CD14-positive monocyte (primary cell): ENCODE results near the gene NCDN. TPM values are rescaled to one million over a fixed set of nuclear protein-coding genes. Genes with fewer than 3 reads are reported as not detected.
A peak's percentile ranks its signal among the peaks of the same experiment; 100 is the strongest.

ENCODE experiments used
- DNase-seq, 3 donors: peaks; one replicate each; pipeline ENCODE4 v3.0.0-alpha.2; 2011 to 2022
- H2AFZ ChIP-seq: 2 replicates; pipeline ENCODE4 v1.6.0; 2012; ENCODE audit warnings: mild to moderate bottlenecking, low read depth, low read length, inconsistent platforms; ENCODE audit not compliant: insufficient read depth, poor library complexity, severe bottlenecking
- H3K27ac ChIP-seq, 2 donors: 1 replicate in 1 of 2; 2 replicates in 1 of 2; pipeline ENCODE4 v1.5.1; 2012 to 2013; ENCODE audit warnings: low read length in 2 of 2, control low read depth in 1 of 2, inconsistent platforms in 1 of 2, low read depth in 1 of 2, mild to moderate bottlenecking in 1 of 2
- H3K27me3 ChIP-seq, 2 donors: one replicate each; pipeline versions ENCODE4 v1.6.0 to v1.6.1; 2011 to 2013; ENCODE audit warnings: low read length in 2 of 2; ENCODE audit not compliant: control insufficient read depth in 2 of 2, insufficient read depth in 2 of 2
- H3K36me3 ChIP-seq, 2 donors: replicated peaks in 1 of 2; 1 replicate in 1 of 2; 2 replicates in 1 of 2; pipeline versions ENCODE4 v1.5.1 to v1.6.1; 2012 to 2013; ENCODE audit warnings: low read length in 2 of 2, control low read depth in 1 of 2, inconsistent platforms in 1 of 2, mild to moderate bottlenecking in 1 of 2; ENCODE audit not compliant: insufficient read depth in 2 of 2, control insufficient read depth in 1 of 2
- H3K4me1 ChIP-seq, 2 donors: 1 replicate in 1 of 2; 2 replicates in 1 of 2; pipeline versions ENCODE4 v1.5.1 to v1.6.1; 2012 to 2013; ENCODE audit warnings: low read length in 2 of 2, control low read depth in 1 of 2, inconsistent platforms in 1 of 2, mild to moderate bottlenecking in 1 of 2, moderate library complexity in 1 of 2; ENCODE audit not compliant: insufficient read depth in 2 of 2, control insufficient read depth in 1 of 2
- H3K4me2 ChIP-seq: replicated peaks from 2 replicates; pipeline ENCODE3; 2012; ENCODE audit warnings: low read length, moderate library complexity, mild to moderate bottlenecking; ENCODE audit not compliant: poor library complexity, severe bottlenecking; ENCODE audit errors: extremely low read depth
- H3K4me3 ChIP-seq, 3 experiments: fragments of 200-600 bp in 1 of 3; sonication (generic) in 1 of 3; replicated peaks in 1 of 3; 1 replicate in 2 of 3; 2 replicates in 1 of 3; pipeline ENCODE4 v1.5.1; 2011 to 2013; ENCODE audit warnings: low read length in 3 of 3, mild to moderate bottlenecking in 3 of 3, control low read depth in 2 of 3, low read depth in 2 of 3, inconsistent platforms in 1 of 3, moderate library complexity in 1 of 3
- H3K79me2 ChIP-seq: 2 replicates; pipeline ENCODE4 v1.6.0; 2012; ENCODE audit warnings: mild to moderate bottlenecking, control low read depth, inconsistent platforms, low read length, moderate library complexity; ENCODE audit not compliant: insufficient read depth
- H3K9ac ChIP-seq: 2 replicates; pipeline ENCODE4 v1.6.0; 2017; ENCODE audit warnings: low read length, mild to moderate bottlenecking; ENCODE audit not compliant: insufficient read depth, poor library complexity, severe bottlenecking
- H3K9me3 ChIP-seq, 2 donors: replicated peaks in 1 of 2; 1 replicate in 1 of 2; 2 replicates in 1 of 2; pipeline versions ENCODE4 v1.5.1 to v1.6.1; 2012 to 2013; ENCODE audit warnings: low read length in 2 of 2, control low read depth in 1 of 2; ENCODE audit not compliant: control insufficient read depth in 1 of 2, insufficient read depth in 1 of 2
- H4K20me1 ChIP-seq: 2 replicates; pipeline ENCODE4 v1.6.0; 2012; ENCODE audit warnings: mild to moderate bottlenecking, low read length, control low read depth, moderate library complexity; ENCODE audit not compliant: insufficient read depth
- H3K27ac Mint-ChIP-seq, 7 donors: one replicate each; pipeline ENCODE4 v1.8.0; 2020; ENCODE audit warnings: mild to moderate bottlenecking in 7 of 7, mixed read lengths in 7 of 7, moderate library complexity in 6 of 7, inconsistent platforms in 2 of 7
- H3K27me3 Mint-ChIP-seq, 3 donors: one replicate each; pipeline ENCODE4 v1.8.0; 2021 to 2022; ENCODE audit warnings: low read depth in 3 of 3, mild to moderate bottlenecking in 3 of 3, mixed read lengths in 3 of 3, moderate library complexity in 3 of 3, inconsistent platforms in 1 of 3
- H3K36me3 Mint-ChIP-seq, 2 donors: one replicate each; pipeline ENCODE4 v1.8.0; 2020; ENCODE audit warnings: mixed read lengths in 2 of 2, inconsistent platforms in 1 of 2, mild to moderate bottlenecking in 1 of 2
- H3K4me1 Mint-ChIP-seq: one replicate; pipeline ENCODE4 v1.8.0; 2020; ENCODE audit warnings: mild to moderate bottlenecking, mixed read lengths
- H3K4me3 Mint-ChIP-seq, 2 donors: one replicate each; pipeline ENCODE4 v1.8.0; 2020; ENCODE audit warnings: mild to moderate bottlenecking in 2 of 2, mixed read lengths in 2 of 2, moderate library complexity in 1 of 2
- H3K9me3 Mint-ChIP-seq, 7 donors: one replicate each; pipeline ENCODE4 v1.8.0; 2020 to 2022; ENCODE audit warnings: mixed read lengths in 7 of 7, mild to moderate bottlenecking in 6 of 7, moderate library complexity in 6 of 7, inconsistent platforms in 2 of 7
- CTCF ChIP-seq: fragments of 200-600 bp; IDR thresholded peaks from one replicate; pipeline ENCODE4 v1.8.0; 2022; ENCODE audit warnings: antibody characterized with exemption, mild to moderate bottlenecking
- WGBS: methylation state at CpG from one replicate; pipeline ENCODE4 v1.1.5; 2013; ENCODE audit warnings: missing lambda C conversion rate; ENCODE audit not compliant: insufficient coverage; 5-methylcytosine and 5-hydroxymethylcytosine counted together
- intact Hi-C, 2 donors: fragments of 100-400 bp; cut with micrococcal nuclease; formaldehyde crosslinking; loops; one replicate each; pipeline versions ENCODE4 v1.15.0 to v1.15.1; 2023
- polyA plus RNA-seq, 3 donors: library from polyadenylated mRNA; depleted of rRNA in 1 of 3; unstranded in 2 of 3; stranded (reverse) in 1 of 3; fragments of 300-500 nt in 2 of 3; fragments of >200 nt in 1 of 3; fragmentation: Illumina TruSeq in 2 of 3; gene quantifications; 1 replicate in 2 of 3; 2 replicates in 1 of 3; pipeline ENCODE4 v1.2.3, GENCODE V29; 2012 to 2021

The NCDN gene
- polyA plus RNA-seq, 3 donors = 5.0 to 7.9 (median 7.0) TPM

DNA sequence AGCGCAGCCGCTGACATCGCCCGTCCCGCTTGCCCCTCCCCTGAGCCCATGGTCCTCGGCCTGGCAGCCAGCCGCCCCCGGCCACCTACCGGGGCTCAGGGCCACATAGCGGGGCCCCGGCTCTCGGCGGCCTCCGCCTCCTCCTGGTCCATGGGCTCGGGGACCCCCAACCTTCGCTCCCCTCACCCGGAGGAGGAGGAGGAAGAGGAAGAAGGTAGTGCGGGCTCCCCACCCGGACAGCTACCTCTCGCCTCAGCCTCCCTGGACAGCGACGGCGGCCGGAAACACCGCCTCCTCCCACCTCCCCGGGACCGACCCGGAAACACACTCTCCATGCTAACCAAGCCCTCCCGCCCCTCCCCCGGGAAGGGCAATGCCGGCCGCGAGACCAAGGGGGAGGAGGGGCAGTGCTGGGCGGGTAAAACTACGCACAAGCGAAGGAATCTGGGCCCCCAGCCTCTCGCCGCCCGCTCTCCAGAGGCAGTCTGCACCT, 435 bp upstream of the NCDN start, which contains the start of gene KIAA0319L:
KIAA0319L (minus strand) TSS at position 286 of the 493 bp plus-strand sequence. CDS start 2,912 bp downstream, outside the sequence.
- no peak for TF ChIP-seq CTCF
- intact Hi-C loops = loop anchor here (5.0 to 10.0 kb wide), 5 partner anchors 105 to 365 kb away; partner anchors contain the start of gene SFPQ (in 2 of the 2)
- peak in 2 of 3 donors; percentile 67 to 69 for DNase-seq
- H3K4me2 ChIP-seq = peak within 1 kb of the TSS; percentile 97
- H3K4me3 ChIP-seq = peak within 1 kb of the TSS; percentile 82 to 98 (median 91)
- H2AFZ ChIP-seq = peak within 1 kb of the TSS; percentile 85
- H3K4me1 ChIP-seq = peaks cover 27 to 39% of the 10 kb centered on the region in 2 donors
- peak within 1 kb of the TSS; percentile 91 for H3K9ac ChIP-seq
- Mint-ChIP-seq H3K36me3 (peaks cover 33 to 45% of the 10 kb centered on the region in 2 donors), H3K27ac (peak within 1 kb of the TSS; percentile 83 to 94 (median 89)), H3K4me3 (peak within 1 kb of the TSS; percentile 93 to 95), H3K9me3 (no peaks in the 10 kb centered on the region), H3K27me3 (peaks cover 0 to 1% (median 0%) of the 10 kb centered on the region in 3 donors), H3K4me1 (peaks cover 62% of the 10 kb centered on the region)
- H4K20me1 ChIP-seq = peaks cover 35% of the 10 kb centered on the region
- H3K27ac ChIP-seq = peak within 1 kb of the TSS; percentile 76 to 86
- H3K27me3 ChIP-seq = no peaks in the 10 kb centered on the region
- WGBS = under 1% methylated on average over 17 of the region's 39 CpGs
- H3K79me2 ChIP-seq = peaks cover 51% of the 10 kb centered on the region
- H3K36me3 ChIP-seq = peaks cover 32 to 44% of the 10 kb centered on the region in 2 donors
- no peaks in the 10 kb centered on the region for H3K9me3 ChIP-seq

- Histone ChIP-seq H4K20me1 (peaks cover 34% of the 10 kb centered on the region), H2AFZ (peak overlapping the region; percentile 85), H3K27me3 (no peaks in the 10 kb centered on the region), H3K4me1 (peaks cover 27 to 39% of the 10 kb centered on the region in 2 donors), H3K79me2 (peaks cover 38% of the 10 kb centered on the region), H3K36me3 (peaks cover 33 to 44% of the 10 kb centered on the region in 2 donors), H3K4me2 (peak overlapping the region; percentile 97), H3K9ac (peak overlapping the region; percentile 91), H3K9me3 (no peaks in the 10 kb centered on the region), H3K27ac (peak overlapping the region in 1 of 2 donors; percentile 86), H3K4me3 (peak overlapping the region; percentile 82 to 98 (median 91))
- Mint-ChIP-seq H3K27ac (peak overlapping the region; percentile 41 to 94 (median 83)), H3K4me3 (peak overlapping the region; percentile 93 to 95), H3K4me1 (peaks cover 65% of the 10 kb centered on the region), H3K9me3 (no peaks in the 10 kb centered on the region), H3K27me3 (no peaks in the 10 kb centered on the region), H3K36me3 (peaks cover 33 to 42% of the 10 kb centered on the region in 2 donors)
- intact Hi-C loops = loop anchor here (5.0 to 10.0 kb wide), 5 partner anchors 106 to 366 kb away; partner anchors contain the start of gene SFPQ (in 2 of the 2)
- WGBS = 48% methylated on average over 18 of the region's 26 CpGs
- no peak for DNase-seq
- TF ChIP-seq CTCF = no peak
Measured at GRCh38 chr1:35558374-35559316, 1.0 kb downstream of the NCDN start.
